Measurements from ENCODE around the gene KCP.
A peak's percentile ranks its signal among the peaks of the same experiment; 100 is the strongest.

Gene KCP

GRCh38 chr7:128869944-128870285 is 40.6 kb downstream of the KCP start:
- DNase-seq: peak; percentile 14

GRCh38 chr7:128869138-128869943 is 41.2 kb downstream of the KCP start:
- peak; percentile 73 for DNase-seq

- DNase-seq: no peak
Measured at GRCh38 chr7:128868624-128869137, 41.8 kb downstream of the KCP start.

- DNase-seq: peak; percentile 55
Measured at GRCh38 chr7:128867842-128868623, 42.5 kb downstream of the KCP start.

GRCh38 chr7:128867241-128867640 is 43.3 kb downstream of the KCP start:
- DNase-seq: peak; percentile 88

- no peak for DNase-seq
Measured at GRCh38 chr7:128865996-128866877, 44.3 kb downstream of the KCP start.

- no peak for DNase-seq
Measured at GRCh38 chr7:128865303-128865702, 45.2 kb downstream of the KCP start.

GRCh38 chr7:128863433-128863989 is 47.0 kb downstream of the KCP start:
- peak; percentile 36 for DNase-seq

GRCh38 chr7:128862571-128863432 is 47.7 kb downstream of the KCP start, which contains the start of gene ATP6V1F:
Gene ATP6V1F, plus strand, starts transcription at chr7:128862856. Its CDS starts 49 bp downstream, at chr7:128862905.
- peak; percentile 98 for DNase-seq

GRCh38 chr7:128861957-128862570 is 48.4 kb downstream of the KCP start:
- no peak for DNase-seq

GRCh38 chr7:128860158-128861073 is 50.1 kb downstream of the KCP start:
- no peak for DNase-seq

- no peak for DNase-seq
Measured at GRCh38 chr7:128859232-128860157, 51.0 kb downstream of the KCP start.

- no peak for DNase-seq
Measured at GRCh38 chr7:128858380-128859231, 51.9 kb downstream of the KCP start.

GRCh38 chr7:128856001-128856718 is 54.3 kb downstream of the KCP start:
- DNase-seq: no peak

GRCh38 chr7:128855559-128855958 is 55.0 kb downstream of the KCP start:
- no peak for DNase-seq

- no peak for DNase-seq
Measured at GRCh38 chr7:128854396-128854795, 56.1 kb downstream of the KCP start.

- no peak for DNase-seq
Measured at GRCh38 chr7:128853799-128854198, 56.7 kb downstream of the KCP start.
